ENCODE results near the gene ATP11A.

DNA sequence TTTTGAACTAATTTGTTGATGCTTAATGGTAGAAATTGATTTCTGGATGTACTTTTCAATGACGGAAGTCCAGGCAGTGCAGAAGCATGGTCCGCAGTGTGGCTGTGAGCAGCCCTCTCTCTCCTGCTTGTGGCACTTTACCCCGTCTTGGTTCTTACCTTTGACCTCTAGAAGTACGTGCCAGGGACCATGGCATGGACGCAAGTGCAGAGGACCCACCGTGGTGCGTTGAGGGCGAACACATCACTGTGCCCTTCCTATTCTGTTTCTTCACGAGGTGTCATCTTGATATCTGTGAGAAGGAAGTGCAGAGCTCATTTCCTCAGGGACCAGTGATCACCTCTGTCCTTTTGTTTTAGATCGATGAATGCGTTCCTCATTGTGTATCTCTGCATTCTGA, 135.2 kb downstream of the ATP11A start:
- TF ChIP-seq, protein P1, sequence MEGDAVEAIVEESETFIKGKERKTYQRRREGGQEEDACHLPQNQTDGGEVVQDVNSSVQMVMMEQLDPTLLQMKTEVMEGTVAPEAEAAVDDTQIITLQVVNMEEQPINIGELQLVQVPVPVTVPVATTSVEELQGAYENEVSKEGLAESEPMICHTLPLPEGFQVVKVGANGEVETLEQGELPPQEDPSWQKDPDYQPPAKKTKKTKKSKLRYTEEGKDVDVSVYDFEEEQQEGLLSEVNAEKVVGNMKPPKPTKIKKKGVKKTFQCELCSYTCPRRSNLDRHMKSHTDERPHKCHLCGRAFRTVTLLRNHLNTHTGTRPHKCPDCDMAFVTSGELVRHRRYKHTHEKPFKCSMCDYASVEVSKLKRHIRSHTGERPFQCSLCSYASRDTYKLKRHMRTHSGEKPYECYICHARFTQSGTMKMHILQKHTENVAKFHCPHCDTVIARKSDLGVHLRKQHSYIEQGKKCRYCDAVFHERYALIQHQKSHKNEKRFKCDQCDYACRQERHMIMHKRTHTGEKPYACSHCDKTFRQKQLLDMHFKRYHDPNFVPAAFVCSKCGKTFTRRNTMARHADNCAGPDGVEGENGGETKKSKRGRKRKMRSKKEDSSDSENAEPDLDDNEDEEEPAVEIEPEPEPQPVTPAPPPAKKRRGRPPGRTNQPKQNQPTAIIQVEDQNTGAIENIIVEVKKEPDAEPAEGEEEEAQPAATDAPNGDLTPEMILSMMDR (IDR thresholded peaks at IDR 0.05) = no peak
- no peak for TF ChIP-seq POLR2A (IDR thresholded peaks at IDR 0.05)
